Endothelial cell of umbilical vein (primary cell): ENCODE measurements around the gene OSBPL10. TPM values are rescaled to one million over a fixed set of nuclear protein-coding genes. Genes with fewer than 3 reads are reported as not detected.

Experiments used
- BruUV-seq: library from RNA; stranded (reverse); fragments of 400-500 nt; replicated peaks from 2 replicates; lab custom pipeline; 2021; lab: Mats Ljungman, UMichigan
- CTCF ChIA-PET: fragments of 300-600, 350-600 bp; sonication (Branson Sonifier 250); formaldehyde crosslinking; loops from one replicate; lab custom pipeline; 2021; ENCODE audit warnings: antibody characterized with exemption, inconsistent platforms; lab: Charles Lee
- POLR2A ChIA-PET: fragments of 300-600, 350-600 bp; sonication (Branson Sonifier 250); formaldehyde crosslinking; loops from one replicate; lab custom pipeline; 2021; ENCODE audit warnings: antibody characterized with exemption, inconsistent platforms; lab: Charles Lee
- DNase-seq: peaks from one replicate; pipeline ENCODE4 v3.0.0-alpha.2; 2011; ENCODE audit warnings: low read depth, low spot score
- FAIRE-seq: peaks from 2 replicates; lab custom pipeline; 2011; peaks lifted over from hg19 to GRCh38; lab: Jason Lieb, UNC
- H2AFZ ChIP-seq: 2 replicates; pipeline ENCODE4 v1.6.0; 2012; ENCODE audit warnings: low read depth, low read length, control low read depth, inconsistent platforms
- H3K27ac ChIP-seq: 2 replicates; pipeline ENCODE4 v1.5.1; 2011; ENCODE audit warnings: low read depth, mild to moderate bottlenecking, control low read depth, low read length, moderate library complexity; ENCODE audit not compliant: insufficient read depth
- H3K27me3 ChIP-seq, 2 experiments: 2 replicates each; pipeline versions ENCODE4 v1.6.0 to v1.6.1; 2011; ENCODE audit warnings: low read length in 2 of 2, mixed read lengths in 1 of 2; ENCODE audit not compliant: control insufficient read depth in 2 of 2, insufficient read depth in 2 of 2
- H3K36me3 ChIP-seq, 2 experiments: 2 replicates in 1 of 2; 3 replicates in 1 of 2; pipeline ENCODE4 v1.5.1; 2011; ENCODE audit warnings: low read length in 2 of 2, mild to moderate bottlenecking in 1 of 2, moderate library complexity in 1 of 2; ENCODE audit not compliant: control insufficient read depth in 2 of 2, insufficient read depth in 2 of 2; ENCODE audit errors: extremely low read depth in 1 of 2
- H3K4me1 ChIP-seq: 3 replicates; pipeline ENCODE4 v1.5.1; 2011; ENCODE audit warnings: mild to moderate bottlenecking, low read length; ENCODE audit not compliant: control insufficient read depth, insufficient read depth; ENCODE audit errors: extremely low read depth
- H3K4me2 ChIP-seq: 2 replicates; pipeline ENCODE4 v1.6.1; 2011; ENCODE audit warnings: low read length, control low read depth, mixed read lengths; ENCODE audit not compliant: insufficient read depth
- H3K4me3 ChIP-seq, 3 experiments: fragments of 200-600 bp in 1 of 3; sonication (generic), shearing (Covaris generic) in 1 of 3; replicated peaks in 1 of 3; 2 replicates each; pipeline ENCODE4 v1.5.1; 2011 to 2016; ENCODE audit warnings: control low read depth in 3 of 3, low read length in 3 of 3, mild to moderate bottlenecking in 2 of 3, inconsistent platforms in 1 of 3, low read depth in 1 of 3, moderate library complexity in 1 of 3; ENCODE audit not compliant: insufficient read depth in 1 of 3
- H3K79me2 ChIP-seq: 2 replicates; pipeline ENCODE4 v1.6.0; 2012; ENCODE audit warnings: low read length, inconsistent platforms; ENCODE audit not compliant: control insufficient read depth, insufficient read depth
- H3K9ac ChIP-seq: replicated peaks from 2 replicates; pipeline ENCODE3; 2011; ENCODE audit warnings: low read length, control low read depth; ENCODE audit not compliant: insufficient read depth; ENCODE audit errors: extremely low read depth
- H3K9me1 ChIP-seq: replicated peaks from 3 replicates; pipeline ENCODE4 v1.6.0; 2011; ENCODE audit warnings: mild to moderate bottlenecking, low read length; ENCODE audit not compliant: control insufficient read depth, insufficient read depth; ENCODE audit errors: extremely low read depth
- H3K9me3 ChIP-seq: replicated peaks from 2 replicates; pipeline ENCODE4 v1.5.1; 2012; ENCODE audit warnings: low read length, inconsistent platforms; ENCODE audit not compliant: control insufficient read depth, insufficient read depth
- H4K20me1 ChIP-seq: replicated peaks from 2 replicates; pipeline ENCODE3; 2011; ENCODE audit warnings: mild to moderate bottlenecking, low read length; ENCODE audit not compliant: control insufficient read depth, insufficient read depth; ENCODE audit errors: extremely low read depth
- CTCF ChIP-seq, 2 donors: IDR thresholded peaks; 1 replicate in 1 of 2; 2 replicates in 1 of 2; pipeline ENCODE4 v1.5.1; 2011; ENCODE audit warnings: low read length in 2 of 2, mild to moderate bottlenecking in 2 of 2, moderate library complexity in 2 of 2, control low read depth in 1 of 2, inconsistent platforms in 1 of 2, low read depth in 1 of 2; ENCODE audit not compliant: insufficient read depth in 1 of 2; ENCODE audit errors: extremely low read depth in 1 of 2
- EZH2 ChIP-seq: IDR thresholded peaks from 2 replicates; pipeline ENCODE4 v1.6.1; 2012; ENCODE audit warnings: borderline replicate concordance, low read depth, mild to moderate bottlenecking, moderate library complexity, low read length, inconsistent platforms; ENCODE audit not compliant: severe bottlenecking
- FOS ChIP-seq: IDR thresholded peaks from 2 replicates; pipeline ENCODE4 v1.6.1; 2011; ENCODE audit warnings: mild to moderate bottlenecking, low read length, moderate library complexity, borderline replicate concordance; ENCODE audit not compliant: insufficient read depth
- GATA2 ChIP-seq: IDR thresholded peaks from 2 replicates; pipeline ENCODE4 v1.7.0; 2011; ENCODE audit warnings: low read depth, mild to moderate bottlenecking, moderate library complexity, mixed read lengths, low read length; ENCODE audit not compliant: insufficient read length, insufficient read depth
- JUN ChIP-seq: IDR thresholded peaks from 2 replicates; pipeline ENCODE4 v1.6.1; 2011; ENCODE audit warnings: borderline replicate concordance, low read depth; ENCODE audit not compliant: insufficient read length, insufficient read depth
- MAX ChIP-seq: IDR thresholded peaks from 2 replicates; pipeline ENCODE4 v1.6.1; 2011; ENCODE audit not compliant: insufficient read depth, insufficient read length
- MYC ChIP-seq: IDR thresholded peaks from one replicate; pipeline ENCODE4 v1.6.1; 2011; ENCODE audit warnings: mild to moderate bottlenecking, low read depth, low read length
- POLR2A ChIP-seq: IDR thresholded peaks from 2 replicates; pipeline ENCODE4 v1.6.1; 2012; ENCODE audit warnings: low read depth, mild to moderate bottlenecking, control low read depth, low read length
- POLR2AphosphoS5 ChIP-seq: IDR thresholded peaks from 2 replicates; pipeline ENCODE4 v1.6.1; 2012; ENCODE audit warnings: low read depth, mild to moderate bottlenecking, control low read depth, low read length, moderate library complexity; ENCODE audit not compliant: insufficient read depth
- dilution Hi-C: fragments of 300-500 bp; cut with MboI; formaldehyde crosslinking; loops from one replicate; pipeline ENCODE4 v1.15.0; 2019; ENCODE audit warnings: low sequenced_read_pairs; ENCODE audit not compliant: extremely low pct_ligation_motif_present
- intact Hi-C: fragments of 100-400 bp; cut with micrococcal nuclease; formaldehyde crosslinking; loops from one replicate; pipeline ENCODE4 v1.10.0; 2022
- polyA plus RNA-seq, 4 experiments: library from polyadenylated mRNA; depleted of rRNA in 3 of 4; stranded (reverse) in 3 of 4; unstranded in 1 of 4; fragments of >200 nt; gene quantifications; 2 replicates each; pipeline versions ENCODE4 v1.2.1 to v1.2.3, GENCODE V29; 2011 to 2012; ENCODE audit warnings: missing spikeins in 1 of 4
- total RNA-seq: library from RNA; stranded (reverse); gene quantifications from 2 replicates; pipeline ENCODE4 v1.2.3, GENCODE V29; 2021

The OSBPL10 gene
- total and polyA plus RNA-seq, 2 donors (not counting 3 experiments of a cell fraction or from before 2014, with no cell fraction given): 10.8 to 47.6 TPM

GRCh38 chr3:31833391-31834190 lies 147.5 kb downstream of the OSBPL10 start:
- DNase-seq (no peak), FAIRE-seq (peak; percentile 8)
- no peak for TF ChIP-seq POLR2AphosphoS5
- TF ChIP-seq GATA2: no peak
- no peak for TF ChIP-seq FOS
- no peak for TF ChIP-seq MYC
- TF ChIP-seq MAX: no peak
- no peak for TF ChIP-seq POLR2A
- POLR2A ChIA-PET: no interaction called here
- H3K9me1 ChIP-seq: no peaks in the 10 kb centered on the region
- no peak overlapping the region for H3K4me3 ChIP-seq
- no peak overlapping the region for H3K9ac ChIP-seq
- H3K27ac ChIP-seq: no peak overlapping the region
- CTCF ChIA-PET: interaction anchor here (0.6 kb wide), 1 partner anchor 66 kb away, joined by 3 read pairs; no protein-coding TSS in a partner anchor
- H2AFZ ChIP-seq: no peak overlapping the region
- H3K36me3 ChIP-seq: no peaks in the 10 kb centered on the region
- dilution Hi-C loops: no loop called here
- H3K9me3 ChIP-seq: no peaks in the 10 kb centered on the region
- H3K4me1 ChIP-seq: no peaks in the 10 kb centered on the region
- intact Hi-C loops: no loop called here
- no peak overlapping the region for H3K4me2 ChIP-seq
- no peaks in the 10 kb centered on the region for H3K79me2 ChIP-seq
- no peaks in the 10 kb centered on the region for H4K20me1 ChIP-seq
- BruUV-seq: no TSS peak
- no peaks in the 10 kb centered on the region for H3K27me3 ChIP-seq

- dilution Hi-C loops (no loop called here), intact Hi-C loops (no loop called here)
- H3K4me1 ChIP-seq: no peaks in the 10 kb centered on the region
- H3K27ac ChIP-seq: no peak overlapping the region
- BruUV-seq: no TSS peak
- no peak for DNase-seq
- ChIA-PET POLR2A (no interaction called here), CTCF (interaction anchor here (0.6 to 1.5 kb wide), 2 partner anchors 67 to 121 kb away, joined by 3 read pairs; no protein-coding TSS in a partner anchor)
- no peaks in the 10 kb centered on the region for H3K36me3 ChIP-seq
- H3K4me3 ChIP-seq: no peak overlapping the region
- no peaks in the 10 kb centered on the region for H4K20me1 ChIP-seq
- H3K9me3 ChIP-seq: no peaks in the 10 kb centered on the region
- no peaks in the 10 kb centered on the region for H3K79me2 ChIP-seq
- H3K9me1 ChIP-seq: no peaks in the 10 kb centered on the region
- no peak for FAIRE-seq
- no peak overlapping the region for H3K9ac ChIP-seq
- H3K4me2 ChIP-seq: no peak overlapping the region
- TF ChIP-seq POLR2AphosphoS5: no peak
- TF ChIP-seq FOS: no peak
- TF ChIP-seq GATA2: no peak
- no peak for TF ChIP-seq MYC
- TF ChIP-seq EZH2: no peak
- no peak for TF ChIP-seq JUN
- no peak for TF ChIP-seq MAX
- no peak for TF ChIP-seq POLR2A
- no peak for TF ChIP-seq CTCF (IDR thresholded peaks at IDR 0.05; ENCODE audit: extremely low read depth in 1 of 2, insufficient read depth in 1 of 2, low read depth in 1 of 2, low read length in 2 of 2)
- H3K27me3 ChIP-seq: no peaks in the 10 kb centered on the region
- H2AFZ ChIP-seq: no peak overlapping the region
Observed at GRCh38 chr3:31832551-31832950, 148.5 kb downstream of the OSBPL10 start.
